Brain pericyte (primary cell): ENCODE data around the gene ADGRF3.
"Not testable (repeated sequence)": the region's sequence is repeated elsewhere in the genome, so short reads cannot be mapped to it uniquely, and the experiment has no call there.

Experiments used
- DNase-seq: peaks from one replicate; pipeline ENCODE4 v3.0.0-alpha.2; 2012; ENCODE audit warnings: low read depth, low spot score

ADGRF3 gene

GRCh38 chr2:26346454-26347053, at the start of gene ADGRF3:
Gene ADGRF3, minus strand, starts transcription at chr2:26346789. Its CDS starts 555 bp downstream, at chr2:26346234.
- DNase-seq, result no peak

- DNase-seq, result no peak
These were observed 48.8 kb upstream of the ADGRF3 start for GRCh38 chr2:26395394-26395793.

GRCh38 chr2:26394694-26395093, 48.1 kb upstream of the ADGRF3 start:
- DNase-seq, result no peak

- no peak for DNase-seq
These were observed 40.6 kb upstream of the ADGRF3 start for GRCh38 chr2:26387189-26387588.

- DNase-seq, result no peak
These were observed 38.0 kb upstream of the ADGRF3 start for GRCh38 chr2:26384597-26384996.

- DNase-seq, result no peak
These were observed 37.6 kb upstream of the ADGRF3 start for GRCh38 chr2:26384183-26384582.

GRCh38 chr2:26382564-26382963, 36.0 kb upstream of the ADGRF3 start:
- DNase-seq, result no peak

GRCh38 chr2:26380281-26380680, 33.7 kb upstream of the ADGRF3 start:
- DNase-seq, result no peak

- DNase-seq, result no peak
These were observed 30.2 kb upstream of the ADGRF3 start for GRCh38 chr2:26376799-26377198.

- not testable (repeated sequence) for DNase-seq
These were observed 24.3 kb upstream of the ADGRF3 start for GRCh38 chr2:26370909-26371308.

- DNase-seq, result not testable (repeated sequence)
These were observed 23.1 kb upstream of the ADGRF3 start for GRCh38 chr2:26369664-26370063.

- no peak for DNase-seq
These were observed 20.4 kb upstream of the ADGRF3 start for GRCh38 chr2:26366957-26367356.

GRCh38 chr2:26364669-26365068, 18.1 kb upstream of the ADGRF3 start:
- no peak for DNase-seq

GRCh38 chr2:26363958-26364357, 17.4 kb upstream of the ADGRF3 start:
- no peak for DNase-seq

- no peak for DNase-seq
These were observed 16.7 kb upstream of the ADGRF3 start for GRCh38 chr2:26363323-26363722.

GRCh38 chr2:26359886-26360473, 13.4 kb upstream of the ADGRF3 start:
- no peak for DNase-seq

GRCh38 chr2:26356771-26357170, 10.2 kb upstream of the ADGRF3 start:
- no peak for DNase-seq

- DNase-seq, result no peak
These were observed 9.5 kb upstream of the ADGRF3 start for GRCh38 chr2:26356111-26356510.

GRCh38 chr2:26355038-26355995, 8.7 kb upstream of the ADGRF3 start:
- peak; percentile 55 for DNase-seq

- not testable (repeated sequence) for DNase-seq
These were observed 7.9 kb upstream of the ADGRF3 start for GRCh38 chr2:26354469-26354868.

- no peak for DNase-seq
These were observed 6.3 kb upstream of the ADGRF3 start for GRCh38 chr2:26352892-26353291.

- DNase-seq, result no peak
These were observed 4.9 kb upstream of the ADGRF3 start for GRCh38 chr2:26351375-26352090.
